DMS153 (cell line): ENCODE measurements around the gene PGLYRP4.
"Not testable (repeated sequence)": the region's sequence is repeated elsewhere in the genome, so short reads cannot be mapped to it uniquely, and the experiment has no call there.

Source experiments
- DNase-seq: peaks from one replicate; lab custom pipeline; 2025; lab: John Stamatoyannopoulos, UW

Gene PGLYRP4

DNA sequence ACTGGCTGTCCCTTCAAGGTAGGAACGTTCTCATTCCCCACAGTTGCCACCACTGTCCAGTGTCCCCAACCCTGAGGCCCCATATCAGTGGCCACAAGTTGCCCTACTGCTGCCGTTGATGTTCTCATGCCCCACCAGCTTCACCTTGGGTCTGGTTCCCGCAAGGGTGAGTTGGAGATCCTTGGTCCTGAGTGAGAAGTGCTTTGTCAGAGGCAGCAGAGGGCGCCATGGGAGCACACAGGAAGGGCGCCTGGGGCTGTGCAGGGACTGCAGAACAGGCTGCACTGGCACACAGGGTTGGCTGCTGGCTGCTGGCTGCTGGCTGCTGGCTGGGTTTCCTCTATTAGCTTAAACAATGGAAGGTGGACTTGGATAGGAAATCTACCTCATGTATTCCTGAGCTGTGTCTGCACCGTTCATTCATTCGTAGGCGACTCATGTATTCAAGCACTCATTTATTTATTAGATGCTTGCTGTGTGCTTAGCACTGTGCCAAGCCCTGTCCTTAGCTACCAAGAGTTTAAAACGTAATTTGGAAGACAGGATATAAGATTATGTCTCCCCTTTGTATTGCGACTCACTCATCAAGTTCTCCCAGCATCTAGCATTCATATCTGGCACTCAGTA, 6.9 kb upstream of the PGLYRP4 start:
- peak; percentile 39 for DNase-seq

DNA sequence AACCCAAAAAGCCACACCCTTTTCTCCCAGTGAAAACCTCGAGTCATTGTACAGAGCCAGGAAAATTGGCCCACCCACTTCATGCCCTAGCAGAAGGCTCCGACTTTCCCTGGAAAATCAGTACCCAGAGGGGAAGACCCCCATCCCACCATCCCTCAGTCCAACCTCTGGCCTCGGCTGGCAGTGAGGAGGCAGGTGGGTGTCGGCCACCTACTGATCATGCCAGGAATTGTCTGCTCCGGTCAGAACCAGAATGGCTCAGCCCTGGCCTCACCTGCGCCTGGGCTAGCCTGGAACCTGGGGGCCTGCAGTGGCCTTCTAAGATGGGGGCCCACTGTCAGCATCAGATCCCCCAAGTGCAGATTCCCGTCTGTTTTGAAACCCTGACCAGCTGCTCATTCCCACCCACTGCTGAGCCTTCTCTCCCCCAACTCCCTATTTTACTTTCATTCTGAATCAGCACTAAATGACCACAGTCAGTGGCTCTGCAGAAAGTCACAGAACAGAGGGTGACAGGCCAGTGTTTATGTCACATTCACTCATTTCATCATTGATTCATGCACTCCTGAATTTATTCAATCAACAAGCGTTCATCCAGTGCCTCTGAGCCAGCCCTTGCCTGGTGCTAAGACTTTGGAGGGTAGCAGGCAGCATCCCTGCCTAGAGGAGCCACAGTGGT, 6.0 kb upstream of the PGLYRP4 start:
- DNase-seq: no peak

DNA sequence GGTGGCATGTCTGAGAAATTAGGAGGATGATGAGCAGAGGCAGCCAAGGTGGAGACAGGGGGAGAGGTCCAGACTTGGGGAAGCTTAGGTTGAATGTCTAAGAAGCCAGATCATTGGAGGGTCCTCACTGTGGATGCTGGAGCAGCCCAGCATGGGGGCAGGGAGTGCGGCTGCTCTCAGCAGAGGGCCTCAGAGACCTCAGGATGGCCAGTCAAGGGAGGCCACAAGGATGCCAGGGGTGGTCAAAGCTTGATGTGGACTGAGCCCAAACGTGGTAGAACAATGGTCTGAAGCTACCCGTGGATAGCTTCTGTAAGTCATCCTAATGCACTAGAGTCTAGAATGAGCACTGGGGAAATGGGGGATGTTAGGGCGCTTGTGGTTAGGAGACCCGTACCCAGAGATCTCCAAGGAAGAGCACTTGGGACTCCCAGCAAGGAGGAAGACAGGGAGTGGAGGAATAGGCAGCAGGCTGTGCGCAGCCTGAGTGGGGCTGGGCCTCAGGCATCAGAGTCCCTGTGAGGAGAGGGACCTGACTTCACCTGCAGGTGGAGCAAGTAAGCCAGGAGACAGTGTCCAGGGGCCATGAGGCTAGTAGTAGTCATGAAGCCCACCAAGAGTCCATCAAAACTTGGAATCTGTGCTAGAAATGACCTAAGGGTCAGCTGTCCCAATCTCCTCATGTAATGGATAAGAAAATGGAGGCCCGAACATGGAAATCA, 4.7 kb upstream of the PGLYRP4 start:
- DNase-seq: no peak

DNA sequence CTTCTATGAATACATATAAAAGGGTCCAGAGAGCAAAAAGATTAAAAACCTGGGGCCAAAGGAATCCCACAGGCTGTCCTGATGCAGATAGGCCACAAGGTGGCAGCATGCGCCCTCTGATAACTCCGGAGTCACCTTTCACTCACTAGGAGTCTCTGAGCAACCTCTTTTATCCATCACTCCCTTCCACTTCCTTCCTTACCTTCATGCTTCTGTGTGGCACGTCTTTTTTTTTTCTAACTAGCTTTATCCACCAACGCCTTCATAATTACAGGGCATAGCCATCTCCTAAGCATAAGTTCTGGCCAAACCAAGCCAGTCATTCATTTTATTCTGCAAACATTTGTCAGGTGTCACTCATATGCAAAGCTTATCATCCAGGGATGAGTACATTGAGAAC, 3.9 kb upstream of the PGLYRP4 start:
- DNase-seq: peak; percentile 82

DNA sequence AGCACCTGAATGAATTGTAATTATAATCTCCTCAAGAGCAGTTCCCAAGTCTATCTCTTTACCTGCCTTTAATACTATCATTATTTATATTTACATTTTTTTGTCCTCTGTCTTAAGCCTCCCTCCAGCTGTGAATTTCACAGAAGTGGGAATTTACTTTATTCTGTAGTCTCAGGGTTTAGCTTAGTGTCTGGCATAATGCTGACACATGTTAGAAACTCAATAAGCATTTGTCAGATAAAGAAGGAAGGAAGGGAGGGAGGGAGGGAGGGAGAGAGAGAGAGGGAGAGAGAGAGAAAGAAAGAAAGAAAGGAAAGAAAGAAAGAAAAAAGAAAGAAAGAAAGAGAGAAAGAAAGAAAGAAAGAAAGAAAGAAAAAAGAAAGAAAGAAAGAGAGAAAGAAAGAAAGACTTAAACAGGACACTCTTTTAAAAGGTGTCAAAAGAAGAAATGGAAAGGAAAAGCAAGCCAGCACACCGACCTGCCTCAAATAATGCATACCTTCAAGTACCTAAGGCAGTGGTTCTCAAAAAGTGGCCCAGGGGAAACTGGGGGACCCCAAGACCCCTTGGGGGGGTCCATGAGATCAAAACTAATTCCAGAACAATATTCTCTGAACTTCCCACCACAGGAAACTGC, 1.8 kb upstream of the PGLYRP4 start:
- no peak for DNase-seq

DNA sequence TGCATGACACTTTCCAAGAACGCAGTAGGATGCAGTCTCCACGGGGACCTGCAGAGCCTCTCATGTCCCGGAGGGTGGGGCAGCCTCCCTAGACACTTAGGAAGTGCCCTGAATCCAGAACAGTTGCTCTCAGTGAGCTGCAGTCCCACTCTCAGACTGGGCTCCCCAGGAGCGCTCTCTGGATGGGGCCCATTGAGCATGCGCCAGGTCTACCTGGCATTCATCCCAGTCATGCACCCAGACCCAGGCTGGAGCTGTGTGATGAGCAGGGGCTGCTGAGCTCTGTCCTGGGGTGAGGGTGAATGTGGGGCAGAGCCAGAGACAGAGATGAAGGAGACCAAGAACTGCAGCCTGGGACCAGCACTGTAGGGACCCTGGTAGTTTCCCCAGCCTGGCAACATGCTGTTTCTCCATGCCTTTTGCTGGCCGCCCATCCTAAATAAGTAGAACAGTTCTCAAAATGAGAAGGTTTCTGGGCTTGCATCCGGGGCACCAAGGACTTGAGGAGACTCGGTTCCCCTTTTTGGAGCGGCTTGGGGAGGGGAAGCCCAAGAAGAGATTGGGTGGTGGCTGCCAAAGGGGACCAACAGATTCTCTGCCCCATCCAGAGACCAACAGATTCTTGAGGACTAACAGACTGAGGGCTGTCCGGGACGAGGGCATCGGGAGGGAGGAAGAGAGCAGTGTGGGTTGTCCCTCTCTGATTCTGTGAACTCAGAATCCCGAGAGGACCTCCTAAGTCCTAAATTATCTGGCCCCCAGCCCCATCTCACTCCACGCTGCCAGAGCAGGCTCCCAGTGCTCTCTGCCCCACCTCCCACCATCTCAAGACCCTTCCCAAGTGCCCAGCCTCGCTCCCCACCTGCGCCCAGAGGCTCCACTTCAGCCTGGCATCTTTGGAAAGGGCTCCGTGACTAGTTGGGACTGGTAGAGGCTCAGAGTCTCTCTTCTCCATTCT, 1.0 kb upstream of the PGLYRP4 start:
- no peak for DNase-seq

DNA sequence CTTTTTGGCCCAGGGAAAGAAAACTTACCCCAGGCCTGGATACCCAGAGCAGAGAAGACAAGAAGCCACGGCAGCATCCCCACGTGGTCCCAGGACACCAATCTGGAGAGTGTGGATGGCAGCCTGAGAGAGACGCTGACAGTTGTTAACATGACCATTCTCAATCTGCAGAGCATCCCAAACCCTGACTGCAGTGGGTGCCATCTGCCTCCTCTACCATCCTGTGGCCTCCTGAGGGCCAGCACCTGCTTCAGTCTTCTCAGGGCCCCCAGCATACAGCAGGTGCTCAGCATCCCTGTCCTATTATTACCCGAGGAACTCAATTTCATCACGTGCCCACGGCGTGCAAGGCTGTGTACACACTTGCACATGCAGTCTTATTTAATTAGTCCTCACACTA, 785 bp downstream of the PGLYRP4 start:
- no peak for DNase-seq

DNA sequence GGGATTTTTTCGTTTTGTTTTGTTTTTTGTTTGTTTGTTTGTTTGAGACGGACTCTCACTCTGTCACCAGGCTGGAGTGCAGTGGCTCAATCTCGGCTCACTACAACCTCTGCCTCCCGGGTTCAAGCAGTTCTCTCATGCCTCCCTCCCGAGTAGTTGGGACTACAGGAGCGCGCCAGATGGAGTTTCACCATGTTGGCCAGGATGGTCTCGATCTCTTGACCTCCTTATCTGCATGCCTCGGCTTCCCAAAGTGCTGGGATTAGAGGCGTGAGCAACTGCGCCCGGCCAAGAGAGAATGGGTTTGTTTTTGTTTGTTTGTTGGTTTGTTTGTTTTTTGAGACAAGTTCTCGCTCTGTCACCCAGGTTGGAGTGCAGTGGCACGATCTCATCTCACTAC, 1.6 kb downstream of the PGLYRP4 start:
- not testable (repeated sequence) for DNase-seq

DNA sequence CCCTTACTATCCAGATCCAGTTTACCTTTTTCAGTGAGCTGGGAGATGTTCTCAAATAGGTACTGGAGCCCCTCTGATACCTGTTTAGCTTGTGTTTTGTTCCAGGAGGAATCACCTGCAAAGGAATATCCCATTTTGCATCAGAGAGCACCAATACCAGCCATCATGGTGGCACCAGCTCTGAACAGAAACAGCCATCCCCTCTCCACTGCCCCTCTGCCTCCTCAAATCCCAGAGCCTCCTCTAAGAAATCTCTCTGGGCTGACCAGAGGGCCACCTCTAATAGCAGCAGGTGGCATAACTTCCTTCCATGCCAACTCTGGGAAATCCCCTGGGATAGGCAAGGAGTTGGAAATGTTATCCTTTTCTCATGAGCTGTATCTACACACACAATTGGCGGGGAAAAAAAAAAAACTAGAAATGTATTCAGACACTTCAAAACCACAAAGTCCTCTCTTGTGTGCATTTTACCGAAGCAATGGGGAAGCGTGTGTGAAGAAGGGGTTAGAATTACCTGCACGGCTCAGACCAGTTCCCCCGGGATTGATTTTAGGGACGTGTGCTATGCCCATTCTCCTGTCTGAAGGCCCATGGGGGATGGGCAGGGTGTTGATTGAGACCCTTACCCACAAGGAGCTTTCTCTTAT, 2.4 kb downstream of the PGLYRP4 start:
- peak; percentile 86 for DNase-seq

DNA sequence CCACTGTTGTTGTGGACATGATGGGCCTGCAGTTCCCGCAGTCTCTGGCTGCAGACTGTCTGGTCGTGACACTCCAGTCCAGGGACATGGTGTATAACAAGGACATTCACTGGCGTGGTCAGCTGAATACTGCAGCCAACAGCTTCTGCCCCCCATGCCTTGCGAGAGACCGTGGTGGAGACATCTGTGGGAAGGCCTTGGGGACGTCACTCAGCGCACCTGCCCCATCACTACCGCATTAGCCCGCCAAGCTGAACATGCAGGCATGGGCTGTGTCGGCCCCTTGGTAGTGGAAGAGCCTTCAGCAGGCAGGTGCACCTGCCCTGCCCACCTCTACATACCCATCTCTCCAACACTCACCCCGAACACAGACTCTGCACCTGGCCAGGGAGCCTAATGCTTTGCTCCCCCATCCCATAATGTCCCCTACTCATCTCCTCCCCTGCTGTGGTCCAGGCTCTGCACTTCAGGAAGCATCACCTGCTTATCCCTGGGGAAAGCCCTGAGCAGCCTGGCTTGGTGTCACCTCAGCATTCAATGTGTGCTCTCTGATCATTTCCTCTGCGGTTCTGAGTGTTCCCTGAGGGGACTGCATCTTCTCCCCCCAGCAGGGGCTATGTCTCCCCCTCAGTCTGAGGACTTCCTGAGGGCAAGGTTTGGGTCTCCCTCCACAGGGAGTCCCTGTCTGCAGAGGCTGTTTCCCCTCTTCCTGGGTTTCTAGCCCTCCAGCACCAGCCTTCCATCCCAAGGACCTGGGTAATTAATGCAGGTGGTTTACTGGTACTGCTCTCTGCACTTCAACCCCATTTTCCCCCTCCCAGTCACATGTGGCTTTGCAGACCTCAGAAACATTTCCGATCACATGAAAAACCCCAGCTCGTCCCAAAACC, 3.2 kb downstream of the PGLYRP4 start:
- DNase-seq: peak; percentile 63

DNA sequence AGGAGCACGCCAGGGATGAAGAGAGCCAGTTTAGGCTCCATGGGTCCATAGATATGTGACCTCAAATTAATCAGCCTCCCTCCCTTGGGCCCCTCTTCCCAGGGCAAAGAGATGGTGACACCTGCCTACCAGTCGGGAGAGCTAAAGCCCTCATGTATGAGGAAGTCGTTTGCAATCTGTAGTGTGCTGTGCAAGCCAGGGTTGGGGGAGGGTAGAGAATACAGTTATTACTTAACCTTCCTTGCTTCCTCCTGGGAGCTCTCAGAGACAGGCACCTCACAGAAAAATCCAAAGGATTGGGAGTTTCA, 4.0 kb downstream of the PGLYRP4 start:
- DNase-seq: peak; percentile 75

DNA sequence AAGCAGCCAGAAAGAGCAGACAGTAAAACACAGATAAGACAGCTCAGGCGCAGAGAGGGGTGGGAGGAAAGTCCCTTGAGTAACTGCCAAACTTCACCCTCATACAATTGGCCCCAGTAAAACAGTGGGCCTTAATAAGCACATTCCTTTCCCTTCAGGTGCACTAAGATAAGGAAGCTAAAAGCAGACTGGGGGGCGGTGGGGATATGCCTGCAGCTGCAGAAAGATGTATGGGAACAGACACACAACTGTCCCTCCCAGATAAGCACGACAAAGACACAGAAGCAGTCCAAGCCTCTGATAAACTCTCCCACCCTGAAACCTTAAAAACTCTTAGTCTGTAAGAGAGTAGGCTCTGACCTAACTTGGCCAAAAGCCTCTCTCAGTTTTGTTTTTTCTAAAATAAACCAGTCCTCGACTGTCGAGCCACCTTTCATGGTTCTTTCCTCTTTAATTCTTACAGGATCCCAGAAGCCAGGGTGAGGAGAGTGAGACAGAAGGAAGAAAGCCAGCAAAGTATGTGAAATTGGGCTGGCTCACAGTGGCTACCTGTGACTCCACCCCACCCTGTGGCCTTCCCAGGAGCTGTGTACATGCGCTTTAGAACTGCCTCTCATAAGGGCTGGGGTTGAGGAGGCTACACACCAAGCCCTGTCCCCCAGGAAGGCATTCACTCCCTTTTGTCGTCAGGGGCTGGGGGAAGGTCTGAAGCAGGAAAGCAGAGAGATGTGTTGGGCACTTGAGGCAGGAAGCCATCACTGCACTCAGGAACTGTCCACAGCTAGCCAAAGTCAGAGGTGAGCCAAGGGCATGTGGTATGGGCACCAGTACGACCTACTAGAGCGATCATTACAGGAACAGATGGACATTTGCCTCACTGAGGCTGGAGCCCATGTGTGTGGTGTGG, 4.6 kb downstream of the PGLYRP4 start:
- no peak for DNase-seq

DNA sequence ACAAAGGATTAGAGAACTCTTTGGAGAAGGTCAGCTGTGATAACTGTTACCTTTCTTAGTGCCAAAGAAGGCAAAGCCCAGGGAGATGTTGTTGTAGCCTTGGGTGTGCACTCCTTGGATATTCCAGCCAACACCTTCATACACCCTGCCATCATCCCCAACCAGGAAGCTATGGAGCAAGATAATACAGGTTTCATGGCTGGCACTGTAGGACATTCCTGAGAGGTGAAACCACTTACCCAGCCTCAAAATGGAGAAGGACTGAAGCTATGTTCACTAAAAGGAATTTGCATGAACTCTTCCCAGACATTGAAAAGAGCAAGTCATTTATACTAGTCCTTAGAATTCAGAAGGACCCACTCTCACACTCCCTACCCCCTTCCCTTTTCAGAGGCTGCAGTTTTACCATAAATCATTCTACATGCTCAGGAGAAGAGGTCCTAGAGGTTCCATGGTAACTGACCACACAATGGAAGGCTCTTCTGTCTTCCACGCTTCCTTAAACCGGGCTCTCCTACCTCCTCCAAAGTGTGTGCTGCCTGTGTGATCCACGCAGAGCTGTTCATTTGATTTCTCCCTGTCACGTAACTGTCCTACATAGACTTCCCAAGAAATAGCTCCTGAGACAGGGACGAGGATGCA, 5.5 kb downstream of the PGLYRP4 start:
- no peak for DNase-seq

DNA sequence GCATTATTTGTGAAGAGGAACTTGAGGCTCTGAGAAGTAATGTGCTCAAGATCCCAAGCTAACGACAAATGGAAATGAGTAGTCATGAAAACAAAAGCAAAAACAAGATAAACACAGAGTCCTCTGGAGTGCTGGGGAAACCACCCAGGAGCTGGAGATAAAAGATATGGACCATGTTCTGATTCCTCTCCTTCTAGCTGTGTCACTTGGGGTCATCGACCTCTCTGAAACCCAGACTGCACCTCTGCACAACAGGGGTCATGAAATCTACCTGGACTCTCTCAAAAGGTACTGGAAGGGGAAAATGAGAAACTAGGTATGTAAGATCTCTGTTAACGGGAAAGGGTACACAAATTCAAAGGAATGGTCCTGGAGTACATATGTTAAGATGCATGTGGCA, 6.5 kb downstream of the PGLYRP4 start:
- DNase-seq: no peak

DNA sequence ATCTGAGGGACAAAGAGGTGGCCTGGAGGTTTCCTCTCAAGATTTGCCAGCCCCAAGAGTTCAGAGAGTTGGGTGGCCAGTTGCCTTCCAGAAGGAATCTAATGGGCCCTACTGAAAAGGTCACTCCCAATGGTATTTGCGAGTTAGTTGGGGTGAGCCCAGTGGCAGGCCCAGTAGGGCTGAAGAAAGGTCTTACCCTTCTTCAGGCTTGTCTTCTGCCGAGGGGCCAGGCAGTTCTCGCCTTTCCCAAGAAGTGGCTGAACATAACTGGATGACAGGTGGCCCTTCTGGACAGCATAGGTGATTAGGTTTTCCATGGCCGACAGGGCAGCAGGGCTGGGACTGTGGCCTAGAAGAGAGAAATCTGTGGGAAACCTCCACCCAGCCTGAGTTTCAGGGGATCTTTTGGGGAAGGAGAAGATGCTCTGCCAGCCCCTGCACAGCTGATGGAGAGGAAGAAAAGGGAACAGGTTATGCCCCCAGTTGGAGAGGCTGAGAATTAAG, 7.2 kb downstream of the PGLYRP4 start:
- no peak for DNase-seq

DNA sequence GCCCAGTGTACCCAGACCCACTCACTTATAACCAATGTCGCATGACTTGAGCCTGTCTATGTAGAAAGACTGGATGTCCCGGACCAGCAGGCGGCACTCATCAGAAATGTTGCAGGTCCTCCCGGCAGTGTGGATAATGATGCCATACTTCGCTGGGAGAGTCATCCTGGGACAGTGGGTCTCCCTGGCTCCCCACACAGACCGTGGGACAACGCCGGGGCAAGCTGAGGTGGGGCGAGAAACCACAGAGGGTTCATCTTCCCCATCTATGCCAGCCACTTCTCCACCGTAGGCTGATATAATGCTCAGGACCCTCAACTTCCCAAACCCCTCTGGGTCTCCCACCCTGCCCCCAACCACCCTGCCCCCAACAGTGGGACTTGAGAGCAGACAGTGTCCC, 8.3 kb downstream of the PGLYRP4 start:
- no peak for DNase-seq

DNA sequence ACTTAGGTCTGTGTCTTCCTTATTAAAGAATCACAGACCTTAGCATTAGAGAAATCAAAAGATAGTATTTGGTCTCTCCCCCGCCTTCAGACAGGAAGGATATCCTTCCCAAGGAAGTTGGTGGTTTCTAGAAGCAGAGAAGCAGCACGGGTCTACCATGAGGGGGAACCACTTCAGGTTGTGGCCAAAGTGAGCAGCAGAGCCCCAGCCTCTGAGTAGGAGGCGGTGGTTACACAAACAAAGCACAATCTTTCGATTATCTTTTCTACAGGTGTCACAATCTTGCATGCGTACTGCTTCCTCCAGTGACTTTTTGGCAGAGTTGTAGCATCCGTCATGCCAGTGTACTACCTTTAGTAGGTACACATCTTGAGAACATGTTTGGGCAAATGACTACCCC, 8.8 kb downstream of the PGLYRP4 start:
- no peak for DNase-seq

DNA sequence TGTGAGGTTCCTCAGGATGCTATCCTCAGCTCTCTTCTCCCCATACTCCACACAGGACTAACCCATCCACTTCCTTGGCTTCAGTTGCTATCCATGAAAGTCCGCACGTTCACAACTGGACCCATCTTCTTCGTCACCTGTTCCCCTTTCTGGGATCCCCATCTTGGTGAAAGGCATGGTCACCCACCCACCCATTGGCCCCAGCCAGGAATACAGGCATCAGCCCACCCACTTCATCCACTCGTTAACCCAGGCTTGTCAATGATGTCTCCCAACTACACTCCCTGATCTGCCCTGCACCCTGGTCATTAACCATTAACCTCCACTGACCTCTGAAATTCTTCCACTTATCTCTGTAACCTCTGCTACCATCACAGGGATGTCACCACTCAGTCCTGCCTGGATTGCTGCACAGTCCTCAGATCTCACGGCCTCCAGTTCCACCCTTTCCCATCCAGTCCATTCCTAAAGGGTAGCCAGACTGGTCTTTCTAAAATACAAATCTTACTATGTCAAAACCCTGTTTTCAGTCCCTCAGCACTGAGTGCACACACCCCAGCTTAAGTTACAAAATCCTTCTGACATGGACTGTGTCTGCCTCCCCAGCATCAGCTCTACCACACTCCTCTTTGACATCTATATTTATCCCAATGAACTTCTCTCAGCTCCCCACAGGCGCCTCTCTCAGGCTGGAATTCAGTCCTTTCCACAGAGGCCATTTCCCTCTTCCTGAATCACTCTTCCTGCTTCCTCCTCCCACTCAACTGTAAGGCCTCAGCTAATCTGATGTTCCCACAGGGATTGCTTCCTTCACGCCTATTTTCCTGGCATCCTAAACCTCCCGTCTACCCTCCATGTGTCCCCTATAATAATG, 10.4 kb downstream of the PGLYRP4 start:
- no peak for DNase-seq
